K562 treated with DMSO at 1 percent for 12 hours (cell line): ENCODE measurements around the gene NAE1. TPM values are rescaled to one million over a fixed set of nuclear protein-coding genes. Genes with fewer than 3 reads are reported as not detected.

Experiments used
- total RNA-seq: library from RNA; unstranded; fragments of 300-600 nt; gene quantifications from 2 replicates; pipeline ENCODE4 v1.2.3, GENCODE V29; 2022; ENCODE audit not compliant: insufficient read depth

The NAE1 gene
- total RNA-seq: 42.5 and 85.3 TPM in 2 replicates

GRCh38 chr16:66830422-66831404 is at the start of gene NAE1:
TSS of gene NAE1 (minus strand) at chr16:66830976. CDS start at chr16:66830899, 77 bp downstream.

DNA sequence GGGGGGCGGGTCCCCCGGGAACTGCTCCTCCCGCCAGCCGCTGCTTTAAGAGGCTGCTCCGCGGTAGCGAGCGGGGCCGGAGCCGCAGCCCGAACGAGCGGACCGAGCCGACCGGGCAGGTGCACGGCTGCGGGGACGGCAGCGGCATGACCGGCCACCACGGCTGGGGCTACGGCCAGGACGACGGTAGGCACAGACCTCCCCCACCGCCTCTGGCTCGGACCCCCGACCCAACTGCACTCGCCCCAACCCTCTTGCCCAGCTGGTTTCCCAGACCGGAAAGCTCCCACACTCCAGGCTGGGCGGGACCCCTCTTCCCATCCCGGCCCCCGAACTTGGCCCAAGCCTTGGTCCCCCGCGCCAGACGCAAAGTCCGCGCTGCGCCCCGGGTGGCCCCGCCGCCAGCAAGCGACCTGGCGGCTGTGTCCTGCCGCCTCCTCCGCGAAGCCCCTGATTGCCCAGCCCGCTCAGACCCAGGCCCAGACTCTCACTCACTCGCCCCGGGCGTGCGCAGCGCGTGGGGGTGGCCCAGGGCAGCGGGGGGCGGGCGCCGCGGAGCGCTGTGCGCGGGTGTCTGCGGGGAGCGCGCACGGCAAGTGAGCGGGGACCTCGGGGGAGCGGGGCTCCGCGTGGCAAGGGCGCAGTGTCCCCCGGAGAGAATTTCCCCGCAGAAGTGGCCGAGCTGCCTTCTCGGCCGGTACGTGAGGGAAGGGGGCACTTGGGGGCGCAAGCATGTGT is 13.7 kb upstream of the NAE1 start, which contains the start of gene CA7:
Gene CA7 (plus strand): TSS at position 73 of the 738 bp plus-strand sequence. CDS start 74 bp downstream, at position 147.

DNA sequence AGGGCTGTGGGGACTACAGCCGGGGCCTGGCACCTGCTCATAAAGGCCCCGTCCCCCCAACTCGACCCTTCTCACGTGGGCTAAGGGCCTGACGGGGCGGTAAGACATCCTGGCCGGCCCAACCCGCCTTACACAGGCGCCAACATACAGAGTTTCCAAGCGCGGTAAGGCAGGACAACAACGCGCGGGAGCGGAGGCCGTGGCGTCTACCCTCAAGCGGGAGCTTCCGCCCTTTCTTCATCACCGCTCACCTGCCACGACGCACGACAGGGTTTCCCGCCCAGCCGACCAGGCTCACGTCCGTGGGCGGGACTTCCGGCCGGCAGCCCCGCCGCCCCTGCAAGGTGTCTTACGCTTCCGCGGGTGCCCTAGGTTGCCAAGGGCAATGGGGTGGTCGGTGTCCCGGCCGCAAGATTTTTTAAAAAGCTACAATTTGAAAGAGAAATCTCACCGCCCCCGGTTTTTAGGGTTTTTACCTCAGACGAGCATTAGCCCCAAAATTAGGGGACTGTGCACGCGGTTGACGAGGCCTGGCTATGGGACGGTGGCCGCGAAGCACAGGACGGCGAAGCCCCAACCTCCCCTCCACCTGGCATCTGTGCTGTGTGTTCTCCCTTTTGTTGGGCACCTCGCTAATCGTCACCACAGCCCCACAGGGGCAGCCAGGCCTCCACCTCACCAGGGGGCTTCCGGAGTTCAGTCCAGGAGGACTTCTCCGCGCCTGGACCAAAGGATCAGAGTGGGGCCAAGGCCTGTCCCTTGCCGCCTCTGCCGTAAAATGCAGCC is 29.3 kb downstream of the NAE1 start, which contains the start of gene TERB1:
Gene TERB1 (minus strand): TSS at position 265 of the 786 bp plus-strand sequence. CDS start 4,786 bp downstream, outside the sequence.

Other genes starting within 250 kb of the NAE1 start
- gene CMTM3, start 226.3 kb downstream of the NAE1 start, total RNA-seq: 42.3 and 71.0 TPM in 2 replicates
- gene CMTM4, start 134.2 kb downstream of the NAE1 start, total RNA-seq: 4.9 and 22.6 TPM in 2 replicates
- gene DYNC1LI2, start 79.4 kb downstream of the NAE1 start, total RNA-seq: 6.3 and 41.7 TPM in 2 replicates
- gene TERB1, start 29.4 kb downstream of the NAE1 start, total RNA-seq: not detected in 2 replicates
- not detected in 2 replicates for gene CA7, start 13.4 kb upstream of the NAE1 start, total RNA-seq
- gene PDP2, start 49.5 kb upstream of the NAE1 start, total RNA-seq: 2.0 and 9.1 TPM in 2 replicates
- gene CDH16, start 87.9 kb upstream of the NAE1 start, total RNA-seq: not detected in 2 replicates
- 3.0 and 4.2 TPM in 2 replicates for gene RRAD, start 94.6 kb upstream of the NAE1 start, total RNA-seq
- gene CIAO2B, start 103.4 kb upstream of the NAE1 start, total RNA-seq: 232 and 283 TPM in 2 replicates
- gene CES2, start 104.5 kb upstream of the NAE1 start, total RNA-seq: 15.4 and 22.8 TPM in 2 replicates
- 1.3 and 1.5 TPM in 2 replicates for gene CES3, start 130.3 kb upstream of the NAE1 start, total RNA-seq
- not detected in 2 replicates for gene CES4A, start 157.6 kb upstream of the NAE1 start, total RNA-seq
- gene CBFB, start 198.2 kb upstream of the NAE1 start, total RNA-seq: 25.6 and 43.6 TPM in 2 replicates